SU-DHL-6 (cell line): Measurements from ENCODE around the gene CADM4.

Source experiments
- H2AFZ ChIP-seq: fragments of 200-600 bp; sonication (generic); 2 replicates; pipeline ENCODE4 v1.6.1; 2014; ENCODE audit warnings: low read depth, mild to moderate bottlenecking, moderate library complexity, mixed read lengths, antibody characterized with exemption, low read length; ENCODE audit not compliant: severe bottlenecking
- H3F3A ChIP-seq: fragments of 200-600 bp; shearing (Covaris generic); 2 replicates; pipeline ENCODE4 v1.6.0; 2016; ENCODE audit warnings: antibody characterized with exemption, mild to moderate bottlenecking; ENCODE audit not compliant: insufficient read depth
- H3K27ac ChIP-seq: fragments of 200-600 bp; sonication (generic); 2 replicates; pipeline ENCODE4 v1.5.1; 2016; ENCODE audit warnings: low read depth, mild to moderate bottlenecking, low read length, moderate library complexity, mixed read lengths
- H3K27me3 ChIP-seq: fragments of 200-600 bp; sonication (generic), shearing (Covaris generic); 2 replicates; pipeline ENCODE4 v1.6.0; 2014; ENCODE audit warnings: mild to moderate bottlenecking, low read length
- H3K36me3 ChIP-seq: fragments of 200-600 bp; sonication (generic); 2 replicates; pipeline ENCODE4 v1.6.1; 2014; ENCODE audit warnings: mild to moderate bottlenecking, low read length, mixed read lengths
- H3K4me2 ChIP-seq: fragments of 300-600, 200-600 bp; shearing (Covaris generic), sonication (generic); 2 replicates; pipeline ENCODE4 v1.6.0; 2014; ENCODE audit warnings: low read length, low read depth, mild to moderate bottlenecking; ENCODE audit not compliant: poor library complexity, severe bottlenecking
- H3K4me3 ChIP-seq: fragments of 200-600 bp; sonication (generic); 2 replicates; pipeline ENCODE4 v1.5.1; 2014; ENCODE audit warnings: antibody characterized with exemption, low read length, mild to moderate bottlenecking, mixed read lengths; ENCODE audit not compliant: insufficient read depth, poor library complexity, severe bottlenecking
- H3K79me2 ChIP-seq: fragments of 200-600 bp; sonication (generic); 2 replicates; pipeline ENCODE4 v1.6.1; 2014; ENCODE audit warnings: mild to moderate bottlenecking, low read length, moderate library complexity; ENCODE audit not compliant: insufficient read depth
- H3K9ac ChIP-seq: fragments of 200-600 bp; sonication (generic); 2 replicates; pipeline ENCODE4 v1.7.0; 2014; ENCODE audit warnings: mild to moderate bottlenecking, low read length
- H3K9me2 ChIP-seq: fragments of 200-600 bp; sonication (generic); replicated peaks from 2 replicates; pipeline ENCODE4 v1.6.1; 2014; ENCODE audit warnings: low read length; ENCODE audit not compliant: insufficient read depth
- H3K9me3 ChIP-seq: fragments of 200-600 bp; sonication (generic); 2 replicates; pipeline ENCODE4 v1.6.1; 2014; ENCODE audit warnings: low read length, mixed read lengths; ENCODE audit not compliant: insufficient read depth
- H4K20me1 ChIP-seq: fragments of 200-600 bp; sonication (generic); 2 replicates; pipeline ENCODE4 v1.6.1; 2014; ENCODE audit warnings: low read depth, mild to moderate bottlenecking, antibody characterized with exemption, low read length, moderate library complexity, mixed read lengths
- EZH2phosphoT487 ChIP-seq: fragments of 200-600 bp; sonication (generic), shearing (Covaris generic); conservative IDR thresholded peaks from 2 replicates; pipeline ENCODE4 v1.6.1; 2018; ENCODE audit warnings: mild to moderate bottlenecking, antibody characterized with exemption, low read length, moderate library complexity, mixed read lengths
- TF ChIP-seq, protein P1 (sequence below): fragments of 200-600 bp; sonication (generic); IDR thresholded peaks from one replicate; pipeline ENCODE4 v1.5.1; 2017; ENCODE audit warnings: antibody characterized with exemption, mild to moderate bottlenecking, low read length, moderate library complexity; ENCODE audit not compliant: insufficient read depth, poor library complexity, severe bottlenecking

CADM4 gene

DNA sequence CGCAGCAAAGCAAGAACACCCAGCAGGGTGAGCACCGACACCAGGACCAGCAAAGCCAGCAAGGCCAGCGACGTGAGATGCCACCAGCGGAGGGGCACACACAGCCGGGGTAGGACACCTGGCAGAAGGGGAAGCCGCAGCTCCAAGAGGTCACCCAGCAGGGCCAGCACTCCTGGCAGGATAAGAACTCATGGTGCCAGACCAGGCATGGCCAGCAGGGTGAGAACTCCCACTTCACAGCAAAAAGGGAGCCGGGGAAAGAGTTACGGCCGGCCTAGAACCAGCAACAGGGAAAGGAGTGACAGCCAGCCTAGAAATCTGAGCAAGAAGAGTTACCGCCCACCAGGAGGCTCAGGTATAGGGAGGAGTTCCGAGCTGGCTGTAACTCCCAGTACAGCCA, 27.3 kb downstream of the CADM4 start:
- H3K36me3 ChIP-seq: no peaks in the 10 kb centered on the region
- no peaks in the 10 kb centered on the region for H4K20me1 ChIP-seq
- H3K4me3 ChIP-seq: no peak overlapping the region
- H2AFZ ChIP-seq: no peak overlapping the region
- no peaks in the 10 kb centered on the region for H3K9me3 ChIP-seq
- no peak overlapping the region for H3K27ac ChIP-seq
- peaks cover 38% of the 10 kb centered on the region for H3K79me2 ChIP-seq
- H3K4me2 ChIP-seq: no peak overlapping the region
- no peak overlapping the region for H3K9ac ChIP-seq
- H3F3A ChIP-seq: no peaks in the 10 kb centered on the region
- H3K27me3 ChIP-seq: no peaks in the 10 kb centered on the region
- TF ChIP-seq, protein P1, sequence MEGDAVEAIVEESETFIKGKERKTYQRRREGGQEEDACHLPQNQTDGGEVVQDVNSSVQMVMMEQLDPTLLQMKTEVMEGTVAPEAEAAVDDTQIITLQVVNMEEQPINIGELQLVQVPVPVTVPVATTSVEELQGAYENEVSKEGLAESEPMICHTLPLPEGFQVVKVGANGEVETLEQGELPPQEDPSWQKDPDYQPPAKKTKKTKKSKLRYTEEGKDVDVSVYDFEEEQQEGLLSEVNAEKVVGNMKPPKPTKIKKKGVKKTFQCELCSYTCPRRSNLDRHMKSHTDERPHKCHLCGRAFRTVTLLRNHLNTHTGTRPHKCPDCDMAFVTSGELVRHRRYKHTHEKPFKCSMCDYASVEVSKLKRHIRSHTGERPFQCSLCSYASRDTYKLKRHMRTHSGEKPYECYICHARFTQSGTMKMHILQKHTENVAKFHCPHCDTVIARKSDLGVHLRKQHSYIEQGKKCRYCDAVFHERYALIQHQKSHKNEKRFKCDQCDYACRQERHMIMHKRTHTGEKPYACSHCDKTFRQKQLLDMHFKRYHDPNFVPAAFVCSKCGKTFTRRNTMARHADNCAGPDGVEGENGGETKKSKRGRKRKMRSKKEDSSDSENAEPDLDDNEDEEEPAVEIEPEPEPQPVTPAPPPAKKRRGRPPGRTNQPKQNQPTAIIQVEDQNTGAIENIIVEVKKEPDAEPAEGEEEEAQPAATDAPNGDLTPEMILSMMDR: no peak
- TF ChIP-seq EZH2phosphoT487: no peak
- H3K9me2 ChIP-seq: no peaks in the 10 kb centered on the region

DNA sequence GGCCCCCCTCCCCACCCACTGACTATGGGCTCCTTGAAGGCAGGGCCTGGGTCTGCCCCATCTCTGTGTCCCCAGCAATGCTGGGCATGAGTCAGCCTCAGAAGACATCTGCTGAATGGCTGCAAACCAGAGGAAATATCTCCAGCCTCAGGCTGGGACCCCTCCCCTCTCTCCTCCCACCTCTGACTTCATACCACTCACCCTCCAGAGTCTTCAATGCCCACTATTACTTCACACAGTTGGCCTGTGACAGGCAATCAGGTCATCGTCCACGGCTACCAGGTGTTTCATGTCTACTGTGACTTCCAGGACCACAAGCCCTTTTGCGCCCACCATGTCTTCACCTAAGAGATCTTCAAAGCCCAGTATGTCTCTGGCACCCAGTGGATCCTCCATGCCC, 27.9 kb downstream of the CADM4 start, which contains the start of gene SRRM5:
Gene SRRM5, plus strand, starts transcription at position 301 of the 400 bp plus-strand sequence. Its CDS starts 34 bp downstream, at position 335.
- Histone ChIP-seq H3K9me2 (no peaks in the 10 kb centered on the region), H3K4me2 (no peak within 1 kb of the TSS), H3K27me3 (no peaks in the 10 kb centered on the region), H3K36me3 (no peaks in the 10 kb centered on the region), H3K9me3 (no peaks in the 10 kb centered on the region), H4K20me1 (no peaks in the 10 kb centered on the region), H3K4me3 (no peak within 1 kb of the TSS), H3K27ac (no peak within 1 kb of the TSS), H3K79me2 (peaks cover 32% of the 10 kb centered on the region), H2AFZ (no peak within 1 kb of the TSS), H3F3A (no peaks in the 10 kb centered on the region), H3K9ac (no peak within 1 kb of the TSS)
- TF ChIP-seq EZH2phosphoT487: no peak
- TF ChIP-seq, protein P1: no peak

DNA sequence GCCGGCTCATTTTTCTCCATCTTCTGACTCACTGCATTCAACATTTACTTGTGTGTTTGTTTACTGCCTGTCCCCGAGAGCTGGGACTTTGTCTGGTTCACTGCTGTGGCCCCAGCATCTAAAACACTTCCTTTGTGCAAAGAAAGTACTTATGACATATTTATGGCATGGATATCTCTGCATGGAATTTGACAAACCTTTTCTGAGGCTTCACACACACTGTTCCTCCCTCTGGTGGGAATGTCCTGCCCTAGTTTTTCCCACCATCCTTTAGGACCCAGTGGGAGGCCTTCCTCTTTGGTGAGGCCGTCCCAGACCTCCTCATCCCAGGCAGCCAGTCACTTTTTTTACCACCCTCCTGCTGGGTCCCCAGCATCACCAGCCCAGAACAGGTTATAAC, 29.2 kb downstream of the CADM4 start:
- no peak for TF ChIP-seq EZH2phosphoT487
- TF ChIP-seq, protein P1: no peak
- Histone ChIP-seq H3K9ac (no peak overlapping the region), H3K9me3 (no peaks in the 10 kb centered on the region), H3K27me3 (no peaks in the 10 kb centered on the region), H3K27ac (no peak overlapping the region), H2AFZ (no peak overlapping the region), H3K4me2 (no peak overlapping the region), H4K20me1 (no peaks in the 10 kb centered on the region), H3F3A (no peaks in the 10 kb centered on the region), H3K79me2 (peaks cover 20% of the 10 kb centered on the region; the same call in 1 of the 2 replicates), H3K4me3 (no peak overlapping the region), H3K36me3 (no peaks in the 10 kb centered on the region), H3K9me2 (no peaks in the 10 kb centered on the region)
